Astrocyte (in vitro differentiated cells and primary cell): ENCODE measurements around the gene HOXA2.

Experiments
- EZH2 ChIP-seq: IDR thresholded peaks from 2 replicates; pipeline ENCODE4 v1.6.1; 2012; ENCODE audit warnings: mild to moderate bottlenecking, low read length, inconsistent platforms; ENCODE audit not compliant: insufficient read depth
- TF ChIP-seq, protein P1 (sequence below): IDR thresholded peaks from 2 replicates; pipeline ENCODE4 v1.5.1; 2011; ENCODE audit warnings: low read depth, mild to moderate bottlenecking, inconsistent platforms, low read length, moderate library complexity; ENCODE audit not compliant: insufficient read depth

DNA sequence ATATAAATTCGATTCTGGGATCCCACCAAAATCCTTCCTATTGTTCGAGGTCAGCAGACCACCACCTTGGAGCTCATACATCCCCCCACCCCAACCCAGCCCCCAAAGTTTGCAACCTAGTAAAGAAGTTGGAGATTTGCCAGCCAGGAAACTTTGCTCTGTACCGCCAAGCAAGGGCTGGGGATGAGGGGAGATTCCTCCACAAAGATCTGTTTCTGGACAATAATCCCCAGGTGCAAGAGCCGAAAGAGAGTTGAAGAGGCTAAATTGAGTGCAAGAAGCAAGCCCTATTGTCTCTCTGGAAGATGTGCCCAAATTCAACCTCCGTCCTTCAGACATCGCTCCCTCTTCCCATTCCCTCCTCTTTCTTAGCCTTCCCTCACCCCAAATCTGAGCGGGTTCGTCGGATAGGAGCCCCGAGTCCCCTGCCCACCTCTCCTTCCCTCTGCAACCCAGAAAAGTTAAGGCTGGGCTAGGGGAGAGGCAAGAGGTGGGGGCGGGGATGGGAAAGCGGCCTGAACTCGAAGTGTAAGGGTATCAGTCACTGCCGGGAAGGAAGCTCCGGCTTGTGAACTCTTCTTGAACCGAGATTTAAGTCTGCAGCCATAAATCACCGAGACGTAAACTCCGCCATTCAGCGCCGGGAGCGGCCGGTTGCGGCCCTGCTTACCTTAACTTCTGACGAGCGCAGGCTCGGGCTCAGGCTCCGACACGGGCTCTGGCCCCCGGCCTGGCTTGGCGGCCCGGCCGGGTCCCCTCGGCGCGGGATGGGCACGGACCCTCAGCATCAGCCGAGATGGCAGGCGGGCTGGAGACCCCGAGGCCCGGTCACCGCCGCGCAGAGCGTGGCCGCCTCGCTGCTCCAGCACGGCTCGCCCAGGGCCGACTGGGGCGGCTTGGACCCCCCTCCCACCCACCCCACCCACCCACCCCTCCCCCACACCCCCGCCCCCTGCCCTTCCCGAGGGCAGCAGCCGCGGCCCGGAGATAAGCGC is 10.8 kb upstream of the HOXA2 start:
- TF ChIP-seq EZH2, result peak; percentile 60
- TF ChIP-seq, protein P1, sequence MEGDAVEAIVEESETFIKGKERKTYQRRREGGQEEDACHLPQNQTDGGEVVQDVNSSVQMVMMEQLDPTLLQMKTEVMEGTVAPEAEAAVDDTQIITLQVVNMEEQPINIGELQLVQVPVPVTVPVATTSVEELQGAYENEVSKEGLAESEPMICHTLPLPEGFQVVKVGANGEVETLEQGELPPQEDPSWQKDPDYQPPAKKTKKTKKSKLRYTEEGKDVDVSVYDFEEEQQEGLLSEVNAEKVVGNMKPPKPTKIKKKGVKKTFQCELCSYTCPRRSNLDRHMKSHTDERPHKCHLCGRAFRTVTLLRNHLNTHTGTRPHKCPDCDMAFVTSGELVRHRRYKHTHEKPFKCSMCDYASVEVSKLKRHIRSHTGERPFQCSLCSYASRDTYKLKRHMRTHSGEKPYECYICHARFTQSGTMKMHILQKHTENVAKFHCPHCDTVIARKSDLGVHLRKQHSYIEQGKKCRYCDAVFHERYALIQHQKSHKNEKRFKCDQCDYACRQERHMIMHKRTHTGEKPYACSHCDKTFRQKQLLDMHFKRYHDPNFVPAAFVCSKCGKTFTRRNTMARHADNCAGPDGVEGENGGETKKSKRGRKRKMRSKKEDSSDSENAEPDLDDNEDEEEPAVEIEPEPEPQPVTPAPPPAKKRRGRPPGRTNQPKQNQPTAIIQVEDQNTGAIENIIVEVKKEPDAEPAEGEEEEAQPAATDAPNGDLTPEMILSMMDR, result no peak
